Fibroblast of villous mesenchyme (primary cell): ENCODE data around the gene SCG5. TPM values are rescaled to one million over a fixed set of nuclear protein-coding genes. Genes with fewer than 3 reads are reported as not detected.

Source experiments
- DNase-seq: peaks from one replicate; pipeline ENCODE4 v3.0.0-alpha.2; 2010; ENCODE audit warnings: low read depth
- H3K4me3 ChIP-seq: 2 replicates; pipeline ENCODE4 v1.5.1; 2011; ENCODE audit warnings: low read depth, mild to moderate bottlenecking, low read length
- CTCF ChIP-seq: IDR thresholded peaks from 2 replicates; pipeline ENCODE4 v1.5.1; 2012; ENCODE audit warnings: low read depth, mild to moderate bottlenecking, low read length; ENCODE audit not compliant: insufficient read depth
- total RNA-seq: library from RNA; depleted of rRNA; stranded (reverse); fragments of >200 nt; gene quantifications from 2 replicates; pipeline ENCODE4 v1.2.3, GENCODE V29; 2012

Gene SCG5
- total RNA-seq, 1 donor, result 17.7 TPM

- peak; percentile 83 for DNase-seq
- H3K4me3 ChIP-seq, result no peak overlapping the region
- TF ChIP-seq CTCF, result no peak
Observed at GRCh38 chr15:32715276-32715675, 73.8 kb downstream of the SCG5 start.

GRCh38 chr15:32716216-32716914 is 74.9 kb downstream of the SCG5 start:
- H3K4me3 ChIP-seq, result no peak overlapping the region
- no peak for TF ChIP-seq CTCF
- DNase-seq, result peak; percentile 29

- no peak for TF ChIP-seq CTCF
- DNase-seq, result peak; percentile 19
- H3K4me3 ChIP-seq, result peak overlapping the region; percentile 63
Observed at GRCh38 chr15:32716915-32717425, 75.5 kb downstream of the SCG5 start.

GRCh38 chr15:32717426-32718226 is 76.1 kb downstream of the SCG5 start, which contains the start of gene GREM1:
GREM1 (plus strand) TSS chr15:32718004; CDS start chr15:32730691, 12,687 bp downstream.
- peak; percentile 38 for DNase-seq
- TF ChIP-seq CTCF, result no peak
- H3K4me3 ChIP-seq, result peak within 1 kb of the TSS; percentile 63

- H3K4me3 ChIP-seq, result peak overlapping the region; percentile 63
- DNase-seq, result peak; percentile 34
- no peak for TF ChIP-seq CTCF
Observed at GRCh38 chr15:32718227-32718820, 76.8 kb downstream of the SCG5 start.

- DNase-seq, result peak; percentile 26
- TF ChIP-seq CTCF, result no peak
- peak overlapping the region; percentile 63 for H3K4me3 ChIP-seq
Observed at GRCh38 chr15:32718821-32719716, 77.6 kb downstream of the SCG5 start.
